GM21576 (cell line): Measurements from ENCODE around the gene TAS2R39.
A peak's percentile ranks its signal among the peaks of the same experiment; 100 is the strongest.
"Not testable (repeated sequence)": the region's sequence is repeated elsewhere in the genome, so short reads cannot be mapped to it uniquely, and the experiment has no call there.

Experiments
- ATAC-seq: cut with Tn5 transposase; IDR thresholded peaks from one replicate; pipeline ENCODE4 v1.9.1; 2021; ENCODE audit warnings: mild to moderate bottlenecking, moderate library complexity; ENCODE audit not compliant: unreplicated experiment

TAS2R39 gene

DNA sequence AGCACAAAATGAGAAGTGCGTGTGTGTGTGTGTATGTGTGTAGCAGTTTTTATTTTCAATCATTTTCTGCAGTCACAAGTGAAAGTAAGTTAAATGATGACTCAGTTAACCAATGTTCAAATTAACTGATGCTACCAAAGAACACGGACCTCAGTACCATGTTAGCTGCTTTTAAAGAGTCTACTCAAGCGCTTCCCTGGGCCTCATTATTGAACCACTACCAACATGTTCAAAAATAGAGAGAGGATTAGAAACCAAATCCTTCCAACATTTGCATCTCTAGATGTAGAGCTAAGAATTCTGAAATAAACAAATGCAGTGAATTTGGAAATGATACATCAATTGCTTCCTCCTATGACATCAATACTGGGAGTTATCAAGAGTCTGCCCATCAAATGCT lies at the start of gene TAS2R39:
Gene TAS2R39, plus strand, starts transcription at position 396 of the 400 bp plus-strand sequence. Its CDS starts 0 bp downstream, at position 396.
- ATAC-seq = no peak

DNA sequence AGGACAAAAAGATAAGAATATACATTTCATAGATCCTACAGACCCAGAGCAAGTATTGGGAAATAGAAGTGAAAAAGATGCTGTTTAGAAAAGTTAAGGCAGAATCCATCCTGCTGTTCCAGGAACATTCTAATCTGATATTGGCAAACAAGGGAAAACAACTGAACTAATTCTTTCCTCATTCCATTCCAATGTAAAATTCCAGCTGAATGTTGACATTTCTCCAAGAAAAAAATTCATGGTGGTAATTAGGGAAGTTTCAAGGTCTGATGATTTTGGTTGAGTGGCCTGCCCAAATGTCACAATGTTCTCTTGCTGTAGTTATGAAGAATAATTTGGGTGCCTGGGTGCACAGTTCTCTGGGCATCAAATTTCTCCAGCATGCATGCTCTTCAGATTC lies 36.1 kb upstream of the TAS2R39 start:
- ATAC-seq = no peak

DNA sequence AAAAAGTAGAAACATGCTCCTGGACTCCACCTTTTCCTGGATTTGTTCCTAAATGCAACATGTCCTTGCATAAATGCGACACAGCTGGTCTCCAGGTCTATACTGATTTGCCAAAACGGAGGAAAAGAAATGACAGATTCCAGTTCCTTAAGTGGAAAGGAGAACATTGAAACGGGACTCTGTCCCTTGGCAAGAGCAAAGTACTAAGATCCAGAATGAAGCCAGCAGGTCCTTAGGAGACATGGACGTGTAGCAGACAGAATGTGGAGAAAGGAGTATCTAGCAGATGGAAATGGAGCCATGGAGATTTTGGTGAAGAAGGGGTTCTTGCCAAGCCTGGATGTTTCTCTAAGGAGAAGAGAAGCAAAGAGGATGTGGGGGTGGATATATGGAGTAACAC lies 35.2 kb upstream of the TAS2R39 start:
- ATAC-seq = no peak

DNA sequence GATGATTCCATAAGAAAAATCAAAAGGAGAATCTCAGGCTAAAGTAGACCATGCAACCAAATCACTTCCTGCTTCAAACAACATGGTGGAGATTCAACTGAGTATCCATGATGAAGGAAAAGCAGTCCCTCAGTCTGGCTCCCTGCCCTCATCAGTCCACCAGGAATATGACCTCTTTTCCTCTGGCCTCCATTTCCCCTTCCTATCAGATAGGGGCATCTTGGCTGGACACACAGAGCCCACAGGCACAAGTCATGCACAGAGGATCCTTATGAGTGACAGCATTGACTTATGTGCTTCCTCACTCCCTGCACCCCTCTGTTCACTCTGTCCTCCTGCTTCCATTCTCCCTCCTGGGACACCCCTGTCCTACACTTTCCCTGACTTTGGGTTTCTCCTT lies 34.6 kb upstream of the TAS2R39 start:
- no peak for ATAC-seq

DNA sequence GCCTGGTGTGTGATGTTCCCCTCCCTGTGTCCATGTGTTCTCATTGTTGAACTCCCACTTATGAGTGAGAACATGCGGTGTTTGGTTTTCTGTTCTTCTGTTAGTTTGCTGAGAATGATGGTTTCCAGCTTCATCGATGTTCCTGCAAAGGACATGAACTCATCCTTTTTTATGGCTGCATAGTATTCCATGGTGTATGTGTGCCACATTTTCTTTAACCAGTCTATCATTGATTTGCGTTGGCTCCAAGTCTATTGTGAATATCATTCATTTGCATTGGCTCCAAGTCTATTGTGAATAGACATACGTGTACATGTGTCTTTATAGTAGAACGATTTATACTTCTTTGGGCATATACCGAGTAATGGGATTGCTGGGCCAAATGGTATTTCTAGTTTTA lies 32.5 kb upstream of the TAS2R39 start:
- not testable (repeated sequence) for ATAC-seq

DNA sequence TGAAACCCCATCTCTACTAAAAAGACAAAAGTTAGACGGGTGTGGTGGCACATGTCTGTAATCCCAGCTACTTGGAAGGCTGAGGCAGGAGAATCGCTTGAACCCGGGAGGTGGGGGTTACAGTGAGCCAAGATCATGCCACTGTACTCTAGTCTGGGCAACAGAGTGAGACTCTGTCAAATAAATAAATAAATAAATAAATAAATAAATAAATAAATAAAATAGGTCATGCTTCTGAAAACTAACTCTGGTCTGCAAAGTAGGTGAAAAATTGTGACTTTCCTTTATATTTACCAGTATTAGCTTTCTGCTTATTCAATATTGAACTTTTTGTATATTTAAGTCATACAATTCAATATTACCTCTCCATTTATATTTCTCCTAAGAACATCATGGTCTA lies 24.6 kb upstream of the TAS2R39 start:
- not testable (repeated sequence) for ATAC-seq

DNA sequence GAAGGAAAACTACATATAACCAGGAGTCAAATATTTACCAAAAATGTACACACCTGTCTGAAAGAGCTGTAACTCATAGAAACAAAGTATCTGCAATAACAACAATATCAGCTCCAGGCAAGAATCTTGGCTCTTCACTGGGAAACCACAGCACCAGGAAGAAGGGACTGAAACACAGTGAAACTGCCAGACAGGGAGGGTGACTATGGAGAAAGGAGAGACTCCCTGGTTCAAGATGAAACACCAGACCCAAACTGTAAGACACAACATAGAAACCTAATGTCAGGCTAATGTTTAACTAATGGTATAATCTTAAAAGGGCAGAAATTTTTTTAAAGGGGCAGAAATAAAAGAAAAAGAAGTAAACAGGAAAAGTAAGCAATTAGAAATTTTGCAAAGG lies 11.5 kb upstream of the TAS2R39 start:
- no peak for ATAC-seq

DNA sequence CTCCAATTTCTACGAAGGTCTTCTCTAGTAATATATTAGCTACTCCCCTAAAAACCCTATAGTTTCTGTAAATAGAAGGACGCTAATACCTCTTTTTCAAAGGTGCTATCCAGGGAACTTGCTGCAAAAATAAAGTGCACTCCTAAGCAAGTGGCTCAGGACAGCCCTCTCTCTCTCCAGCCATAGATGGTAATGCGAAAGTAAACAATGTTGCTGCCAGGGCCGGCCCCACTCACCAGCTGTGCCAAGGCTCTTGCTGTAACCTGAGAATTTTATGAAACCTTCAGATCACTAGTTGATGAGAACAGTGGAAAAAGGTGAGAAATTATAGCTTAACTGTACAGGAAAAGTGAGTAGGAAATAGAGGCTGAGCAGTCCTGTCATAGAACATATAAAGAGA lies 10.9 kb upstream of the TAS2R39 start:
- ATAC-seq = no peak

DNA sequence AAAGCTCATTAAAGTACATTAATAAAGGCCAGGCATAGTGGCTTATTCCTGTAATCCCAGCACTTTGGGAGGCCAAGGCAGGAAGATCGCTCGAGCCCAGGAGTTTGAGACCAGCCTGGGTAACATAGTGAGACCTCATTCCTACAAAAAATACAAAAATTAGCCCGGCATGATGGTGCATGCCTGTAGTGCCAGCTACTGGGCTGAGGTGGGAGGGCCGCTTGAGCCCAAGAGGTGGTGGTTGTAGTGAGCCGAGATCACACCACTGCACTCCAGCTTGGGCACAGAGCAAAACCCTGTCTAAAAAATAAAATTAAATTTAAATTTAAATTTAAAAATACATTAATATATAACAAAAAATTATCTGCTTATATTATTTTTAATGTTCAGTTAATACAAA lies 7.1 kb upstream of the TAS2R39 start:
- ATAC-seq = no peak

DNA sequence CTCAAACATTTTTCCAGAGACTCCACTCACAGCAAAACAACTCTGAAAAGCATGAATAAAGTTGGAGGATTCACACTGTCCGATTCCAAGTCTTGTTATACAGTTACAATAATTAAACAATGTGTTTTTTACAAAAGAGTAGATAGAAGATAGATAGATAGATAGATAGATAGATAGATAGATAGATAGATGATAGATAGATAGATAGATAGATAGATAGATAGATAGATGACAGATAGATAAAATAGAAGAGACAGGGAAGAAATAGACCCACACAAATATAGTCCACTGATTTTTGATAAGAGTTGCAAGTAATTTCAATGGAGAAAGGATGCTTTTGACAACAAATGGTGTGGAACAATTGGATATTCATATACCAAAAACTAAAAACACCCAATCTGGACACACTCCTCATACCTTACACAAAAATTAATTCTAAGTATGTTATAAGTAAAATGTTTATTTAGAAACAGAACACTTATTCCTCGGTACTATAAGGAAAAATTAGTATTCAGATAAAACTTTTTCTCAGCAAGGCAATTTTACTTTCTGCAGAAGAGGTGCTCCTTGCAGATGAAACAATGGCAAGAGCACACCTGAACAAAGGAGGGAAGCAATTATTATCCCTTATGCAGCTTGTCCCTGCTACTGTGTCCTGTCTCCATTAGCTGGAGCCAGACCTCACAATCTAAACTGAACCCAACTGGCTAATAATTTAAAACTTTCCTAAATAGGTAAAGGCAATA lies 5.7 kb upstream of the TAS2R39 start:
- no peak for ATAC-seq

DNA sequence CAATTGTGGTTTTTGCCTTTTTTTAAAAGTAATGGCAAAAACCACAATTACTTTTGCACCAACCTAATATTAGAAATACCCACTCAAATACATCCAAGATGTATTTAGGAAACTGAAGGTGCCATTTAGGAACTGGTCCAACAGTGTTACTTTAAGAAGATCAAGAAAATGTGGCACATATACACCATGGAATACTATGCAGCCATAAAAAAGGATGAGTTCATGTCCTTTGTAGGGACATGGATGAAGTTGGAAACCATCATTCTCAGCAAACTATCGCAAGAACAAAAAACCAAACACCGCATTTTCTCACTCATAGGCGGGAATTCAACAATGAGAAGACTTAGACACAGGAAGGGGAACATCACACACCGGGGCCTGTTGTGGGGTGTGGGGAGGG lies 2.4 kb upstream of the TAS2R39 start:
- not testable (repeated sequence) for ATAC-seq

DNA sequence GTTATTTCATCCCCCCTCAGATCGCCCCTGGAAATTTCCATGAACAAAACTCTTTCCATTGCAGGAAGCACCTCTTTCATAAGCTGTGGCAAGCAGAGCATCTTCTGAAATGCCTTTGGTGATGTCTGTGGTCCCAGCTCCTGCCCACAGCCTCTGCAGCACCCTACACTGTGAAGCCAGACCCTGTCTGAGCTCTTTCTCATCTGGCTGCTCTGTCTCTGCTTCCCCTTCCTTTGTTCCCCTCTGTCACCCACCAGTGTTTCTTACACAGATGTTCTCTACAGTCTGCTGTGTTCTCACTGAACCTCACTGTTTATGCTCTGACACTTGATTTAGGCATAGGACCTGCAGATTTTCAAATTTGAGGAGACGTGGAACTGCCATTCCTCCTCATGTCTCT lies 1.9 kb upstream of the TAS2R39 start:
- ATAC-seq = no peak

DNA sequence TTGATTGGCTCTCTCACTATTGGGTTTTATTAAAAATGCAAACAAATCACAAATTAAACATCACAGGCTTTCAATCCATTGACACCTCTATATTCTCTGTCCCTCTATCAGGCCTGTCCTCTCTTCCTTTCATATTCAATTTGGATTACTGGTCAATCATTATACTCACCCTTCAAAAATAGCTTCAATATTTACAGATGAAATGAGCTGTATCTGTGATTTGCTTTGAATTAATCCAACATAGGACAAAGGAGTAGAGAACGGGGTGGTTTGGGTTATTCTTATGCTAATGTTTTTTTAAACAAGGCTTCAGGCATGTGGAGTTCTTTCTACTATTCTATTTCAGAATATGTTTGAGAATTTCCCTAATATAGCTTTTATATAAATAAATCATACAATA lies 2.3 kb downstream of the TAS2R39 start:
- ATAC-seq = no peak

DNA sequence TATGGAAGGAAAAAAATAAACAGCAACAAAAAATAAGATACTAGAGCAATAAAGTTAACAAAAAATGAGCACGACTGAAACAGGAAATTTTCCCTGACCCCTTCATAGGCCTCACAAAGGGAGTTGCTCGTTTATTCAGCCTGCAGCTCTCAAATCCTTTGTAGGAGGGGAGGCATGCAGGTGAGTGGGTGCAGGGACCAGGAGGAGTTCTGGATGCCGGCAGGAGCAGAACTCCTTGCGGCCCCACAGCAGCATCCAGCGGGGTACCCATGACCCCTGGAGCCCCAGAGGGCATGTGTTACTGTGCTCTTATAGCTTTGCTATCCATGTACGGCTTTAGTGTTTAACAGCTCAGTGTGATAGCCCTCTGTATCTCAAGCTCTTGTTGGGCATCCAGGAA lies 5.8 kb downstream of the TAS2R39 start:
- ATAC-seq = no peak

DNA sequence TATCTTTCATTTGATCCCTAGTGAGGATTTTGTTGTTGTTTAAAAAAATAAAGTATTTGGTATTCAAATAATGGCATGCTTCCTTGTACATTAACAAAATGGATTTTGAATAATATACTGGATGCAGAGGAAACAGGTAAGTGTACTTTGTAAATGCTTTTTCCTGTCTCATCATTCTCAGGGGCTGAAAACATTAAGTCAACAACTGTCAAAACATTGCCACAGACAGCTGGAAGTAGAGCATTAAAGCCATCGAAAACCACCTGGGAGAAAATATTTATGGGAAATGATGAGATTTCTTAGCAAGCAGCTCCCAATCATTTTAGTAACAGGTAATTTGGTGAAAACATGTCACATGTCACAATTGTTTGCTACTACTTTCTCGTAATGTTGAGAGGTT lies 10.7 kb downstream of the TAS2R39 start:
- no peak for ATAC-seq

DNA sequence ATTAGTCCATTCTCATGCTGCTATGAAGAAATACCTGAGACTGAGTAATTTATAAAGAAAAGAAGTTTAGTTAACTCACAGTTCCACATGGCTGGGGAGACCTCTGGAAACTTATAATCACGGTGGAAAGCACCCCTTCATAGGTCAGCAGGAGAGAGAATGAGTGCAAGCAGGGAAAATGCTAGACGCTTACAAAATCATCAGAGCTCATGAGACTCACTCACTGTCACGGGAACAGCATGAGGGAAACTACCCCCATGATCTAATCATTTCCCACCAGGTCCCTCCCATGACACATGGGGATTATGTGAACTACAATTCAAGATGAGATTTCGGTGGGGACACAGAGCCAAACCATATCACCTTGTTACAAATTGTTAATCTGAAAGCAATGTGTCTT lies 15.8 kb downstream of the TAS2R39 start:
- peak; percentile 70 for ATAC-seq

DNA sequence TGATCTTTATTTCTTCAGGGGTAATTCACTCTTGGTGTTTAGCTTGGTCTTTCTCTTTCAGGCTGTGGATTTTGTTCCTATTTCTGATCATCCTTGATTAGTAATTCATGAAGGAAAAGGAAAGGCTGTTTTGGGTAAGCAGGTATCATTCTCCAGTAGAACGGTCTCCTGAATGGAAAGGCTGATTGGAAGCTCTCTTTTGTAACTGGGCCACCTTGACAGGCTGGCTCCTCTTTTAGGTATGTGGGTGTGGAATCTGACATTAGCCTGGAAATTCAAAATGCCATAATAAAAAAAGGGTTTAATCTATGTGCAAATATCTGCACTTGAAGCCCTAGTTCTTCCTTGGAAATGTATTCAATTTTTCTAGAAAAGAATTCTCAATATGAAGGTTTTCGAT lies 18.9 kb downstream of the TAS2R39 start:
- no peak for ATAC-seq

DNA sequence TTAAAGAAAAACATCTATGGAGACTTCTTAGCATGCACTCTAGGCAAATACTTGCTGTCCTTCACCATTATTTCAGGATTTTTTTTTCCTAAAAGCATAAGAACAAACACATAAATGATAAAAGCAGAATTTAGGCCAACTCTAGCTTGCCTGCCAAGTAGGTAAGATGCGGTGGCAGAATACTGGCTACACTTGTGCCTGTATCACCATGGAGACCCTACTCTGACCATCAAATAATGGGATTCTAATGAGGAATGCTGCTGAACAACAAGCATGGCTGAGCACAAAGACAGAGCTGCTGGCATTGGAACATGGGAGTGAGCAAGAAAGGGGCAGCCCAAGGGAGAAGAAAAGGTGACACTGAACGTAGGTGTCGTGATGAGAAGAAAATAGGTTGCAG lies 20.2 kb downstream of the TAS2R39 start:
- ATAC-seq = no peak

DNA sequence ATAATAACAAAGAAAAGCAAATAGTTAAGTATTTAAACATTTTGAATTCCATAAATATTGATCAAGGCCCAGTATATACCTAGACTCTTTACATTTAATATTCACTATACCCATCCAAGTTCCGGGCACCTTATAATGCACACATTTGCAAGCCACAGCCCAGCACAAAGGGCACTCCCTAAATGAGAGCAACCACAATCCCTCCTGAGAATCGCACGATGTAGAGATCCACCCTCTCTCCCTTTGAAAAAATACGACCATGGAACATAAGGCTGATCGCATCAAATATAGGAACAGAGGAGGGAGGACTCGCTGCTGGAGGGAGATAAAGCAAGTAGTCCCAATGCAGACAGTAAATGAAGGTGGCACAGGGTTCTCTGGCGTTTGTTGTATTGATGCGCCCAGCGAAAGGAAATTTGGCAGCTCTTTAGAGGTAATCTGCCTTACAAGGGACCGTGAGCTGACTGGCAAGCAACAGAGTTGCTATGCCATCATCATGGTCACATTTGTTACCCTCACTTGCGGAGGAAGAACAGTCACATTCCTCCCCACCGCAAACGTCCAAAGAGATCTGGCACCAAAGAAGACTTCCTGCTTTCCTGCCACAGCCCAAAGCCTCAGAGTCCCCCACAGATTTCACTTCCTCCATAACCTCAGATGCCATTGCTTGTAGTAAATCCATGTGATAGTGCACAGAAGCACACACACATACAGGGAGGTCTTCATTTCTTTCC lies 22.5 kb downstream of the TAS2R39 start:
- peak; percentile 87 for ATAC-seq

DNA sequence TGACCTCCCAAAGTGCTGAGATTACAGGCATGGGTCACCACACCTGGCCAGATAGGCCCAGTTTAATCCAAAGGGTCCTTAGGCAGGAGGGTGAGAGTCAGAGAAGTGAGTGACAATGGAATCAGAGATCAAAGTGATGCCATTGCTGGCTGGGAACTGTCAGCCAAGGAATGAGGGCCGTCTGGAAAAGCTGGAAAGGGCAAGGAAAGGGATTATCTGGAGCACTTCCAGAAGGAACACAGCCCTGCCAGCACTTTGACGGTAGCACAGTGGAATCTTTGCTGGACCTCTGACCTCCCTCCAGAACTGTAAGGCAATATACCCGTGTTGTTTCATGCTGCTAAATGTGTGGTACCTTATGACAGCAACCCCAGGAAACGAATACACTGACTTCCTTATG lies 27.3 kb downstream of the TAS2R39 start:
- ATAC-seq = no peak

DNA sequence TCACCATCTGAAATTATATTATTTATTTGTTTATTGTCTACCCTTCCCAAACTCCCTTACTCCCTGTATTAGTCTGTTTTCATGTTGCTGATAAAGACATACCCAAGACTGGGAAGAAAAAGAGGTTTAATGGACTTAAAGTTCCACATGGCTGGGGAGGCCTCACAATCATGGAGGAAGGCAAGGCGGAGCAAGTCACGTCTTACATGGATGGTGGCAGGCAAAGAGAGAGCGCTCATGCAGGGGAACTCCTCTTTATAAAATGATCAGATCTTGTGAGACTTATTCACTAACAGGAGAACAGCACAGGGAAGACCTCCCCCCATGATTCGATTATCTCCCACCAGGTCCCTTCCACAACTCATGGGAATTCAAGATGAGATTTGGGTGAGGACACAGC lies 30.3 kb downstream of the TAS2R39 start:
- not testable (repeated sequence) for ATAC-seq
